GM13977 (cell line): Measurements from ENCODE around the gene SSNA1.
A peak's percentile ranks its signal among the peaks of the same experiment; 100 is the strongest.

Experiments used
- DNase-seq: peaks from one replicate; pipeline ENCODE4 v3.0.0; 2012; ENCODE audit warnings: low spot score
- in situ Hi-C: fragments of 300-500 bp; cut with MboI; formaldehyde crosslinking; loops from one replicate; pipeline ENCODE4 v1.12.0; 2022; ENCODE audit warnings: low sequenced_read_pairs, low pct_unique_long_range_greater_than_20kb, mixed read lengths, inconsistent platforms; ENCODE audit not compliant: unreplicated experiment
- TF ChIP-seq, protein P1 (sequence below): IDR thresholded peaks from 2 replicates; pipeline ENCODE4 v1.5.1; 2012; ENCODE audit warnings: mild to moderate bottlenecking, control low read depth; ENCODE audit not compliant: insufficient read depth; ENCODE audit errors: extremely low read depth, missing control alignments

Gene SSNA1

DNA sequence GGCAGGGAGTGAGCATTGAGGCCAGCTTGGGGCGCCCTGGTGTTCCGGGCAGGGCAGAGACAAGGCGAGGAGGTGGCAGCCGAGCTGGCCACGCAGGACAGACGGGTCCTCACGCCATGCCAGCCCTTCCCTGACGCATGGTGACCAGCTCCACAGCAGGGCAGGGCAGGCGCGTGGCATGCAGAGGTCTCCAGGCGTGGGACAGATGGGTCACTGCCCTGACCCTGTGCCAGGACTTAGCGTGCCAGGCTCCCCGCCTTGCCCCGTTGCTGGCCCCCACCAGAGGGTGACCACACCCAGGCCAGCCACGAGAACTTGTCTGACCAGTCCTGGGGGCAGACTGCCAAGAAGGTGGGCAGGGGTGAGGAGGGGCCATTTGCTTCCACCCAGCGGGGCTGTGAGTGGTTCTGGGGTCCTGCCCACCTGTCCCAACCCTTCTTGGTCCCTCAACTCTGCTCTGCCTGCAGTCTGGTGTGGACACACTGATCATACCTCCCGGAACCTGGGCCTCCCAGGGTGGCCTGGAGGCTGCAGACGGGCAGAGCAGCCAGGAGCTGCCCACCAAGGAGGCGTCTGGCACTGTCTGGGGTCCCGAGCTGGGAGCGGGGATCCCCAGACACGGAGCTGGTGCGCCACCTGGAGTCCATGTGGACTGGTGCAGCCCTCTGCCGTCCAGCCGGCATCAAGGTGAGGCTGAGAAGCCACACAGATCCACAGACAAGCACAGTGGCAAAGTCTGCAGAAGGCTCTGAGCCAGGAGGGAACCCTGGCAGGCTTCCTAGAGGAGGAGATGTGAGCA lies 38.8 kb downstream of the SSNA1 start, which contains the start of gene RNF224:
Gene RNF224 (plus strand): TSS at position 449 of the 799 bp plus-strand sequence. CDS start 834 bp downstream, outside the sequence.
- TF ChIP-seq, protein P1, sequence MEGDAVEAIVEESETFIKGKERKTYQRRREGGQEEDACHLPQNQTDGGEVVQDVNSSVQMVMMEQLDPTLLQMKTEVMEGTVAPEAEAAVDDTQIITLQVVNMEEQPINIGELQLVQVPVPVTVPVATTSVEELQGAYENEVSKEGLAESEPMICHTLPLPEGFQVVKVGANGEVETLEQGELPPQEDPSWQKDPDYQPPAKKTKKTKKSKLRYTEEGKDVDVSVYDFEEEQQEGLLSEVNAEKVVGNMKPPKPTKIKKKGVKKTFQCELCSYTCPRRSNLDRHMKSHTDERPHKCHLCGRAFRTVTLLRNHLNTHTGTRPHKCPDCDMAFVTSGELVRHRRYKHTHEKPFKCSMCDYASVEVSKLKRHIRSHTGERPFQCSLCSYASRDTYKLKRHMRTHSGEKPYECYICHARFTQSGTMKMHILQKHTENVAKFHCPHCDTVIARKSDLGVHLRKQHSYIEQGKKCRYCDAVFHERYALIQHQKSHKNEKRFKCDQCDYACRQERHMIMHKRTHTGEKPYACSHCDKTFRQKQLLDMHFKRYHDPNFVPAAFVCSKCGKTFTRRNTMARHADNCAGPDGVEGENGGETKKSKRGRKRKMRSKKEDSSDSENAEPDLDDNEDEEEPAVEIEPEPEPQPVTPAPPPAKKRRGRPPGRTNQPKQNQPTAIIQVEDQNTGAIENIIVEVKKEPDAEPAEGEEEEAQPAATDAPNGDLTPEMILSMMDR = peak; percentile 98
- in situ Hi-C loops = loop anchor here (10.0 kb wide), 1 partner anchor 102 kb away; no protein-coding TSS in a partner anchor
- peak; percentile 90 for DNase-seq

DNA sequence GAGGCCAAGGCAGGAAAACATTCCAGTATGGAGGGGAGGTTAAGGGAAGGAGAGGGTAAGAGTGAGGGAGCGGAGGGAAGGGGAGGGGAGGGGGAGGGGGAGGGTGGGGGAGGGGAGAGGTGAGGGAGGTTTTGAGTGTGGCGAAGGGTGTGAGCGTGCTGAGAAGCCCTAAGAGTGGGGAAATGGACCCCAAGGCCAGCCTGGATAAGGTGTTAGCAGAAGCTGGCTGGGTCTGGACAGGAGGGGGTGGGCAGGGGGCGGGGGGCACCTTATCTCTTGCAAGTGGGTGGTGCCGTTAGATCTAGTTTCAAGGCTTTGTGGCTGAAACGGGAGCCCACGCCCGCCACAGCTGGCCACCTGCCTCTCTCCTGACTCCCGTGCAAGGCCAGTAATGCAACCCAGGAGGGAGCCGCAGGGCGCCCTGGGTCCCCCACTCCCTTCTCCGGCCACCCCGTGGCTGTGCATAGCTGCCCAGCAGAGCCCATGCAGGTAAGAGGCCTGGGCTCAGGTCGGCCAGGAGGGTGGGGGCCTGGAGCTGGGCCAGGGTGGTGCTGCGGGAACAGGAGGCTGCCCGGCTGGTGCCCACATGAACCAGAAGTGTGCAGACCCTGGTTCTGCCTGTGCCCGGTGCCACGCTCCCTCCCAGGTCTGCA lies 39.5 kb downstream of the SSNA1 start:
- no peak for DNase-seq
- TF ChIP-seq, protein P1 = no peak
- in situ Hi-C loops = loop anchor here (10.0 kb wide), 1 partner anchor 103 kb away; no protein-coding TSS in a partner anchor

DNA sequence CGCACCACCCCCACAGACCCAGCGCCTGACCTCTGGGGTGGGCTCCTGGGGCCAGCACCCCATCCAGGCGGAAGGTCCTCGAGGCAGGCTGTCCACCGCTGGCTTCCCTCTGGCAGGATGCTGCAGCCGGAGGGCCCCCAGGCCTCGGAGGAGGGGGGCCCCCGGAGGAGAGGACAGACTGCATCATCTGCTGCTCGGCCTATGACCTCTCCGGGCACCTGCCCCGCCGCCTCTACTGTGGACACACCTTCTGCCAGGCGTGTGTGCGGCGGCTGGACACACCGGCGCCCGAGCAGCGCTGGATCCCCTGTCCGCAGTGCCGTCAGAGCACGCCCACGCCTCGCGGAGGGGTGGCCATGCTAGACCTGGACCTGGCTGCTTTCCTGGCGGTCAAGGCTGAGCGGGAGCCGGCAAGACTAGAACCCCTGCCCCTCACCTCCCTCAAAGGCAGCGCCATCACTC lies 40.1 kb downstream of the SSNA1 start:
- no peak for DNase-seq
- in situ Hi-C loops = loop anchor here (10.0 kb wide), 1 partner anchor 104 kb away; no protein-coding TSS in a partner anchor
- TF ChIP-seq, protein P1 = no peak

DNA sequence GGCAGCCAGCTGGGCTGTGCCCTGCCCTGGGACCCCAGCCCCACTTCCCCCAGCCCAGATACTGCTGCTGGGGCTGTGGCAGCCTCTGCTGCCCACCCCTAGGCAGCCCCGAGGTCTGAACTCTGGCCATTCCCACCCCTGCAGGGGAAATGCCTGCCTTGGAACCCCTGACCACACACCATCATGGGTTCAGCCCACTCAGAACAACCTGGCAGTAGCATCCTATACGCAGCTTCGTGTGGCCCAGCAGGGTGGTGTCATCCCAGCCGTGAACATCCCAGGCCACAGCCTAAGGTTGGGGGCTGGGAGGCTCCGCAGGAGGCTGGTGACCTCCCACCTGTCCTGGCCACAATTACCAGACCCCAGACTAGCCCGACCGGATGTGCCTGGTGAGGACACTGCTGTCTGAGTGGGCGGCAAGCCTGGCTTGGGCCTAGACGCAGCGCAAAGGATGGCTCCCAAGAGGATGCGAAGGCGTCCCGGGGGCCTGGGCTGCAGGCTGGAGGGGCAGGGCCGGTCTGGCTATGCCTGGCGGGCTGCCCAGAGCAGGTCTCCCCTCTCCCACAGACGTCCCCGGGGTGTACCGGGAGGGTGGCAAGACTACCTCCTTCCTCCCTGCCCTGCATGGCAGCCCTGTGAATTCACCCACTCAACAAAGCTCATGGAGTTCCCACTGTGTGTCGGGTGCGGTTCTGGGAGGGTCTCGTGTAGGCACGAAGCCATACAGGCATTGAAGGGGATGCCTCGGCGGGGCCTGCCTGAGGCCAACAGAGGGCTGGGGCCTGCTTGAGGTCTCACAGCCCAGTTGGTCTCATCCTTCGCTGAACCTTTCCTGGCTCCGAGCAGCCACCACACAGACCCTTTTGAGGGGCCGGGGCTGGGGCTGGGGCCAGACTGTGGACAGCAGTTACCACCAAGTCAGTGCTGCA lies 40.8 kb downstream of the SSNA1 start:
- TF ChIP-seq, protein P1 = no peak
- in situ Hi-C loops = loop anchor here (10.0 kb wide), 1 partner anchor 104 kb away; no protein-coding TSS in a partner anchor
- DNase-seq = no peak

DNA sequence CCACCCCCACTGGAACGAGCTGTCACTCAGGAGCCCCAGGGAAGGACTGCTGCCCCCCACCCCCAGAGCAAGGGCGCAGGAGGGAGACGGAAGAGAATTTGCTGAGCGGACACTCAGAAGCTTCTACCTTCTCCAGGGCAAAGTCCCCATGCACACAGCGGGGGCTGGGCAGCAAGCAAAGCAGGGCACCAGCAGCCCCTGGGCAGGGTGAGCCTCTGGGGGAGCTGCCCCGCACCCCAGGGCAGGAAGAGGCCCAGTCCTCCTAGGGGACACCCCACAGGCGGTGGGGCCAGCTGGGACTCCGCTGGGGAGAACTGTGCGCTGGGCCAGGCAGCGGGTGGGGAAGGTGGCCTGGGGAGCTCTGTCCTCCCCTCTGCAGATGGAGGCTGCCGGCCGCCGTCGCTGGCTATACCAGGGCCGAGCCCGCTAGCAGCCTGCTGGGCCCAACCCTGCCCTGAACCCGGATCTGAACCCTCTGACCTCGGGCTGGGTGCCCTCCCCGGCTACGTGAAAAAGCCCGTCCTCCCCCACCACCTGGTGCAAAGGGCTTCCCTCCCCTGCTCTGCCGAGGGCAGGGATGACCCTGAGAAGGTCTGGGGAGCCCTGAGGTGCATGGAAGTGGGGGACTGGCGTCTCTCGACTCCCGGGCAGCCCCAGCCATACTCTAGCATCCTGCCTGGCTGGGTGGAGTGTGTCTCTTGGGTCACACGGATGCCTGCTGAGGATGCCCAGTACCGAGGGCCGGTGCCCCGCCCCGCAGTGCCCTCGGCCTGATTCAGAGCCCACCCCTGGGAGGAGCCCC lies 41.6 kb downstream of the SSNA1 start:
- TF ChIP-seq, protein P1 = no peak
- DNase-seq = no peak
- in situ Hi-C loops = loop anchor here (10.0 kb wide), 1 partner anchor 105 kb away; no protein-coding TSS in a partner anchor
